Activated B cell treated with CpG ODN at 0.5 μM for 24 hours (primary cell): Measurements from ENCODE around the gene NEB. TPM values are rescaled to one million over a fixed set of nuclear protein-coding genes. Genes with fewer than 3 reads are reported as not detected.

Experiments used
- ATAC-seq: fragments of 200-7000 bp; cut with Tn5 transposase; one replicate; pipeline ENCODE4 v1.10.0; 2021; ENCODE audit warnings: low read depth, mild to moderate bottlenecking, moderate library complexity
- CTCF ChIA-PET: fragments of 350-600 bp; sonication (Branson Sonifier 250); formaldehyde crosslinking; loops from one replicate; lab custom pipeline; 2021; ENCODE audit warnings: antibody characterized with exemption; lab: Charles Lee
- POLR2A ChIA-PET: fragments of 350-600 bp; sonication (Branson Sonifier 250); formaldehyde crosslinking; loops from one replicate; lab custom pipeline; 2021; ENCODE audit warnings: antibody characterized with exemption; lab: Charles Lee
- DNase-seq: peaks from one replicate; pipeline ENCODE4 v3.0.0; 2022
- H3K27ac Mint-ChIP-seq: one replicate; pipeline ENCODE4 v1.8.0; 2020; ENCODE audit warnings: mixed read lengths
- H3K27me3 Mint-ChIP-seq: one replicate; pipeline ENCODE4 v1.8.0; 2021; ENCODE audit warnings: mixed read lengths
- H3K36me3 Mint-ChIP-seq: one replicate; pipeline ENCODE4 v1.8.0; 2021; ENCODE audit warnings: low read depth, mixed read lengths
- H3K4me1 Mint-ChIP-seq: one replicate; pipeline ENCODE4 v1.8.0; 2021; ENCODE audit warnings: mixed read lengths
- H3K4me3 Mint-ChIP-seq: one replicate; pipeline ENCODE4 v1.8.0; 2020; ENCODE audit warnings: mild to moderate bottlenecking, mixed read lengths
- H3K9me3 Mint-ChIP-seq: one replicate; pipeline ENCODE4 v1.8.0; 2020; ENCODE audit warnings: mixed read lengths
- CTCF ChIP-seq: fragments of 200-600 bp; IDR thresholded peaks from one replicate; pipeline ENCODE4 v1.8.0; 2022; ENCODE audit warnings: antibody characterized with exemption, mild to moderate bottlenecking
- intact Hi-C: fragments of 100-400 bp; cut with micrococcal nuclease; formaldehyde crosslinking; loops from one replicate; pipeline ENCODE4 v1.15.1; 2024
- total RNA-seq: library from RNA; stranded (reverse); gene quantifications from 2 replicates; pipeline ENCODE4 v1.2.3, GENCODE V29; 2022

The NEB gene
- total RNA-seq, 1 donor from 2014 or later, result 1.2 TPM

- H3K4me1 Mint-ChIP-seq, result peaks cover 3% of the 10 kb centered on the region
- no peak for ATAC-seq
- TF ChIP-seq CTCF, result no peak
- ChIA-PET POLR2A (no interaction called here), CTCF (no interaction called here)
- no peak for DNase-seq
- intact Hi-C loops, result no loop called here
- H3K27ac Mint-ChIP-seq, result no peak overlapping the region
- no peaks in the 10 kb centered on the region for H3K27me3 Mint-ChIP-seq
- peaks cover 2% of the 10 kb centered on the region for H3K9me3 Mint-ChIP-seq
- no peak overlapping the region for H3K4me3 Mint-ChIP-seq
- H3K36me3 Mint-ChIP-seq, result peaks cover 73% of the 10 kb centered on the region
Observed at GRCh38 chr2:151475071-151475470, 259.2 kb downstream of the NEB start.

GRCh38 chr2:151472966-151473365 lies 261.3 kb downstream of the NEB start:
- Mint-ChIP-seq H3K9me3 (peaks cover 2% of the 10 kb centered on the region), H3K36me3 (peaks cover 81% of the 10 kb centered on the region), H3K4me1 (peaks cover 3% of the 10 kb centered on the region), H3K27ac (no peak overlapping the region), H3K27me3 (no peaks in the 10 kb centered on the region), H3K4me3 (no peak overlapping the region)
- no peak for TF ChIP-seq CTCF
- POLR2A ChIA-PET, result no interaction called here
- intact Hi-C loops, result no loop called here
- CTCF ChIA-PET, result no interaction called here
- ATAC-seq (no peak), DNase-seq (no peak)

GRCh38 chr2:151470556-151470955 lies 263.7 kb downstream of the NEB start:
- no peaks in the 10 kb centered on the region for H3K27me3 Mint-ChIP-seq
- H3K4me1 Mint-ChIP-seq, result peaks cover 3% of the 10 kb centered on the region
- H3K4me3 Mint-ChIP-seq, result no peak overlapping the region
- TF ChIP-seq CTCF, result no peak
- intact Hi-C loops, result no loop called here
- ChIA-PET CTCF (no interaction called here), POLR2A (no interaction called here)
- DNase-seq (no peak), ATAC-seq (no peak)
- H3K36me3 Mint-ChIP-seq, result peaks cover 88% of the 10 kb centered on the region
- H3K9me3 Mint-ChIP-seq, result peaks cover 2% of the 10 kb centered on the region
- no peak overlapping the region for H3K27ac Mint-ChIP-seq

GRCh38 chr2:151465771-151466170 lies 268.5 kb downstream of the NEB start:
- Mint-ChIP-seq H3K4me3 (no peak overlapping the region), H3K27ac (no peak overlapping the region), H3K9me3 (no peaks in the 10 kb centered on the region), H3K36me3 (peaks cover 91% of the 10 kb centered on the region), H3K4me1 (no peaks in the 10 kb centered on the region), H3K27me3 (no peaks in the 10 kb centered on the region)
- DNase-seq (no peak), ATAC-seq (no peak)
- intact Hi-C loops, result loop anchor here (10.0 kb wide), 1 partner anchor 1189 kb away; no protein-coding TSS in a partner anchor
- CTCF ChIA-PET, result no interaction called here
- POLR2A ChIA-PET, result no interaction called here
- TF ChIP-seq CTCF, result no peak

GRCh38 chr2:151459358-151459757 lies 274.9 kb downstream of the NEB start:
- Mint-ChIP-seq H3K36me3 (peaks cover 83% of the 10 kb centered on the region), H3K27ac (no peak overlapping the region), H3K4me1 (no peaks in the 10 kb centered on the region), H3K4me3 (no peak overlapping the region), H3K27me3 (no peaks in the 10 kb centered on the region), H3K9me3 (no peaks in the 10 kb centered on the region)
- no peak for TF ChIP-seq CTCF
- ChIA-PET POLR2A (no interaction called here), CTCF (interaction anchor here (0.8 to 1.2 kb wide), 2 partner anchors 566 to 569 kb away, joined by 4 read pairs; no protein-coding TSS in a partner anchor)
- intact Hi-C loops, result no loop called here
- no peak for ATAC-seq
- DNase-seq, result no peak
